SH-SY5Y (cell line): ENCODE measurements around the gene DELE1.

Experiments used
- GATA2 ChIP-seq: IDR thresholded peaks from 2 replicates; pipeline ENCODE4 v1.6.1; 2011; ENCODE audit warnings: mild to moderate bottlenecking, low read depth, low read length
- GATA3 ChIP-seq: IDR thresholded peaks from 2 replicates; pipeline ENCODE4 v1.6.1; 2011; ENCODE audit warnings: low read depth, mild to moderate bottlenecking, low read length, moderate library complexity

- TF ChIP-seq GATA3 (no peak), GATA2 (no peak)
These were observed 11.9 kb downstream of the DELE1 start for GRCh38 chr5:141935538-141935937.
